GM21717 (cell line): ENCODE data around the gene ARL15.
"Not testable (repeated sequence)": the region's sequence is repeated elsewhere in the genome, so short reads cannot be mapped to it uniquely, and the experiment has no call there.

Source experiments
- ATAC-seq: cut with Tn5 transposase; IDR thresholded peaks from one replicate; pipeline ENCODE4 v1.9.1; 2021; ENCODE audit warnings: mild to moderate bottlenecking, moderate library complexity; ENCODE audit not compliant: unreplicated experiment

ARL15 gene

GRCh38 chr5:53997736-53998627, 312.4 kb downstream of the ARL15 start:
- no peak for ATAC-seq

GRCh38 chr5:53996008-53996407, 314.4 kb downstream of the ARL15 start:
- ATAC-seq, result no peak

GRCh38 chr5:53994148-53994547, 316.2 kb downstream of the ARL15 start:
- ATAC-seq, result no peak

DNA sequence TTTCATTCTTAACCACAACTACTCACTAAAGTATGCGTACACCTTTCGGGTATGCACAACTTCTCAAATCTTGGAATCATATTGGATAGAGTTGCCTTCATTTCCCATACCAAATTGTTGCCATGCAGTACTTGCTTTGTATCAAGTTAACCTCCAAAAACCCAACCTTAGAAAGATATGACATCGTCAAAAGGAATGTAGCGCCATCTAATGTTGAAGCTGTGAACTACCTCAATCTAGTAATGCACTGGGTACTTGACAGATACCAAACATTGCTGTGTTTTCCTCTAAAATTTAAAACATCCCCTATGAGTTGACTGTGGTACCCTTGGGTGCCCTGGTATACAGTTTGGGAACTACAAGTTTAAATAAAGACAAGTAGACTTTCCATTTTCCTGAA, 318.4 kb downstream of the ARL15 start:
- ATAC-seq, result no peak

- ATAC-seq, result no peak
Observed at GRCh38 chr5:53987101-53987500, 323.3 kb downstream of the ARL15 start.

DNA sequence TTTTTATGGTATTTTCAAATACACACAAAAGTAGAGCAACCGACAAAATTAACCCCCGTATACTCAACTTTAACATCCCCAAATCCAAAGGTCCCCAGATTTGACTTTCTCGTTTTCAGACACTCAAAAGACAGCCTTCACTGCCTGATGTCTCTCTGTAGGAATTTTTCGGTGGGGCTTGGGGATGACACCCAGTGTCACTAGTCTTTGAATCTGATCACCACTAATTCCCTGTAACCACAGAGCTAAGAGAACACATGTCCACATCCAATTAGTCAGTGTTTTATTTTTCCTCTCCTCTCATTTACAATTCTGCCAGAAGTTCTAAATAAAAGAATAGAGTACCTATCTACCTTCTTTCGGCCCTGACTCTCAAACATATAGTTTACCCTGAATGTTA, 324.6 kb downstream of the ARL15 start:
- no peak for ATAC-seq

GRCh38 chr5:53984971-53985370, 325.4 kb downstream of the ARL15 start:
- no peak for ATAC-seq

DNA sequence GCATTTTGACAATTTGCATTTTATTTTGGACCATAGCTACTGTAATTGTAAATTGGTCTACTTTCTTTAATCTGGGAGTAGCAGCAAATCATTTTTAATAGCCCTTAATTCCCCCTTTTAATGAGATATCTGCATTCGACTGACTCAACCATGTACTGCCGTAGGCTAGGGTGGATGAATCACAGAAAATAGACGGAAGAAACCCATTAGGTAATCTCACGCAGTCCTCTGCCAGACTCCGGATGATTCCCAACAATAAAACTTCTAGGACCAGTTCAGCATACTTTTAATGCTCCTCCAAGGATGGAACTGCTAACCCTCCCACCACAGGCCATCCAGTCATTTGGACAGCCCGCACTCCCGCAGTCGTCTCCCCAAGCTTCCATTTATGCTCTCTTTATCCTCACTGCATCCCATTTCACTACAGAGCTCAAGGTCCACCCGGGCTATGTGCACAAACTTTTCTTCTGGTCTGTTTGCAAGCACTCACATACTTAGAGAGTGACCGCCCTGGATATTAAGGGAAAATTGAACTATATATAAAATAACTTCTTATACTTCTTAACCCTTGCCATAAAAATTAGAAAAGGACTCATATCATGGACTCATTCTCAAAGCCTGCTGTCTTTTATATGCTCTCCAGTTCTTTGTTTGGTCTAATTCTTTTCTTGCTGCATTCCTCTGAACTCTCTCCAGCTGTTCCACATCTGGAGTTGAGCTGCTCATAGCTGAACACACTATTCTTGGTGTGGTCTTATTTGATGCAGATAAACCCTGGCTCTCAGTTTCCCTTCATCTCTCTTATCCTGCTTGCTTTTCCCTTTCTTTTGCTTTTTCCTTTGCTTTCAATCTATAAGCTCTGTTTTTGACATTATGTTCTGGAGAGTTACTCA, 326.6 kb downstream of the ARL15 start:
- no peak for ATAC-seq

DNA sequence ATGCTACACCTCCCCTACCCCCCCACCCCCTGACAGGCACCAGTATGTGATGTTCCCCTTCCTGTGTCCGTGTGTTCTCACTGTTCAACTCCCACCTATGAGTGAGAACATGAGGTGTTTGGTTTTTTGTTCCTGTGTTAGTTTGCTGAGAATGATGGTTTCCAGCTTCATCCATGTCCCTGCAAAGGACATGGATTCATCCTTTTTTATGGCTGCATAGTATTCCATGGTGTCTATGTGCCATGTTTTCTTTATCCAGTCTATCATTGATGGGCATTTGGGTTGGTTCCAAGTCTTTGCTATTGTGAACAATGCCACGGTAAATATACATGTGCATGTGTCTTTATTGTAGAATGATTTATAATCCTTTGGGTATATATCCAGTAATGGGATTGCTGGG, 328.1 kb downstream of the ARL15 start:
- ATAC-seq, result not testable (repeated sequence)

GRCh38 chr5:53980061-53980460, 330.3 kb downstream of the ARL15 start:
- no peak for ATAC-seq

DNA sequence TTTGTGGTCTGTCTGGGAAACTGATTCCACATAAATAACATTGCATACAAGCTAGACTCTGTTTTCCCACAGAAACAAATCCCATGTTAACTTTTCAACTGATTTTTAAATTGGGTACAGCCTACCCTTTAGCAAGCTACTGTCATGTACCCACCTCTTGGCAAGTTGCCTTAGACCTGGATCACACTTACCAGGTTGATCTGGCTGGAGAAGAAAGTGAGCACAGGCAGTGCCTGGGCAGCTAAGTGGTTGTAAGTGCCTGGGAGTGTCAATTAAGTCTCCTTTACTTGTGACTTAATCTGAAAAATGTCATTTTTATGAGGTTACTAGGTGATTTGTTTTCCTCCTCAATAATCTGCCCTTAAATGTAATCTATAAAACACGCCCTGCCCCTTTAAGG, 336.4 kb downstream of the ARL15 start:
- no peak for ATAC-seq

GRCh38 chr5:53972314-53972713, 338.1 kb downstream of the ARL15 start:
- ATAC-seq, result no peak

- ATAC-seq, result no peak
Observed at GRCh38 chr5:53971551-53971950, 338.8 kb downstream of the ARL15 start.

- ATAC-seq, result no peak
Observed at GRCh38 chr5:53971131-53971530, 339.2 kb downstream of the ARL15 start.

- ATAC-seq, result no peak
Observed at GRCh38 chr5:53970475-53970874, 339.9 kb downstream of the ARL15 start.

DNA sequence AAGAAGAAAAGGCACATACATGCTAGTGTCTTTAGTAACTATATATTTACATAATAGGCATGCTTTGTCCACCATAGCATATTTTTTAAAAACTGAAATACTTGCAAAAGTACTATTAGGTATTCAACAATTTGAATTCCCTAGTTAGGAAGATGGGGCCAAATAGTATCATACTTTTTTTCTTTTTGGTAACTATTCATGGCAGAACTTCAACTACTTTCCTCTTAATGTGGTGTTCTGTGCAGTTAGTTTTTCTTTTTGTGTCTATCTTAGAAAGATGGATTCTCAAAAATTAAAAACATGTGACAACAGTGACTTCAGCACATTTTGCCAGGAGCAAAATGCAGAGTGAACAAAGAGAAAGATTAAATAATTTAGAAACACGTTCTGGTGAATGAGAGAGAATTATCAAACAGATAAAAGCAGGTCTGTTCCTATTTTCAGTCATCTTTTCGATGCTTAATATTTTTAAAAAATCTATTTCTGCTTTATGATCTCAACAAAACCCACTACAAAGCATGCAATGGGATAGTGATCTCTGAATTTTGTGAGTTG, 341.1 kb downstream of the ARL15 start:
- no peak for ATAC-seq

GRCh38 chr5:53965459-53965858, 344.9 kb downstream of the ARL15 start:
- ATAC-seq, result no peak

DNA sequence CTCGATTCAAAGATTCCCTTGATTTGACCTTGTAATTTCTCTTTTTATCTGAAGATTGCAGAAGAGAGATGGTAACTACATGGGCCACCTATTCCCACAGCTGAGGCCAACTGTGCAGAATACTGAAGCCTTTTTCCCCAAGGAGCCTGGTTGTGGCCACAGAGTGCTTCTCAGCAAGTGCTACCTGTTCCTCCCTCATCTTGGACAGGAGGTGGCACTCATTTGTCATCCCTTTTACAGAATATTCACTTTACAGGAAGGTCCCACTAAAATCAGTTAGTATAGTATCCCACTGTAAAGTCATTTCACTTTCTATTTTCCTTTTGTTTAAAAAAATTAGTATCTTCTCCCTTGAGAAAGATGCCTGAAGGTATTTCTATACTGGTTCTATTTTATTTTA, 346.4 kb downstream of the ARL15 start:
- no peak for ATAC-seq

GRCh38 chr5:53962306-53962705, 348.1 kb downstream of the ARL15 start:
- ATAC-seq, result no peak

- ATAC-seq, result no peak
Observed at GRCh38 chr5:53956632-53957031, 353.7 kb downstream of the ARL15 start.

DNA sequence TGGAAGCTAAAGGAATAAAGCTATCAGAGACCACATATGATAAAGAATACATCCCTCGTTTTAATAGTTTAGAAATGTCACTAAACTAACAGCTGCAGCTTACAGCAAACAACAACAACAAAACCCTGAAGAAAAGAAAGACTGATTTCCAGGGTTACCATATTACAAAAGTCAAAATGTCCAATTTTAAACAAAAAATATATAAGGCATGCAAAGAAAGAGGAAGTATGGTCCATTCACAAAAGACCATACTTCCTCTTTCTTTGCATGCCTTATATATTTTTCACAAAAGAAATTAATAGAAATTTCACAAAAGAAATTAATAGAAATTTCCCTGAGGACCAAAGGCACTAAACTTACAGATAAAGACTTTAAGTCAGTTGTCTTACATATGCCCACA, 354.2 kb downstream of the ARL15 start:
- no peak for ATAC-seq

DNA sequence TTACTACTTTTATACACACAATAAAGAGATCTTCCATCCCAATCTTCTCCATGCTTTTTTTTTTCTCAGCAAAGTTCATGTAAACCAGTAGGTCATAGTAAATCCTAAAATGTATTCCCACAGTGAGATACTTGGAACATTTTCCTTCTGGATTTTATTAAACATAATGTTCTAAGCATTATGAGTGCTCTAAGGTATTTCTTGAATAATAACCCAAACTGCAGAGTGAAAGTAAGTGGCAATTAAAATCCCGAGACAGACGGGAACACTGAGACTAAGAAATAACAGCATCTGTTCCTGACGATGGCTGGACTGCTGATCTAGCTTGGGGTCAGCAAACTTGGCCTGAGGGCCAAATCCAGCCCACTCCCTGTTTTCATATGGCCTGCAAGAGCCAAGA, 359.8 kb downstream of the ARL15 start:
- ATAC-seq, result no peak
